Sigmoid colon (tissue), 7 donors: ENCODE measurements around the gene TTLL11. TPM values are rescaled to one million over a fixed set of nuclear protein-coding genes. Genes with fewer than 3 reads are reported as not detected.

Source experiments
- DNase-seq: peaks from one replicate; pipeline ENCODE4 v3.0.0-alpha.2; 2019
- H3K27ac ChIP-seq, 4 donors: fragments of 200-600 bp; sonication (generic); one replicate each; pipeline ENCODE4 v1.5.1; 2016 to 2019; ENCODE audit warnings: mild to moderate bottlenecking in 1 of 4
- H3K27me3 ChIP-seq, 3 donors: fragments of 200-600 bp; sonication (generic); one replicate each; pipeline ENCODE4 v1.5.1; 2019; ENCODE audit warnings: mild to moderate bottlenecking in 1 of 3
- H3K36me3 ChIP-seq, 4 donors: fragments of 200-600 bp; sonication (generic); one replicate each; pipeline ENCODE4 v1.5.1; 2016 to 2019
- H3K4me1 ChIP-seq, 4 donors: fragments of 200-600 bp; sonication (generic); one replicate each; pipeline ENCODE4 v1.5.1; 2017 to 2019
- H3K4me3 ChIP-seq, 4 donors: fragments of 200-600 bp; sonication (generic); one replicate each; pipeline ENCODE4 v1.5.1; 2017 to 2019; ENCODE audit warnings: mild to moderate bottlenecking in 2 of 4, moderate library complexity in 1 of 4
- H3K9me3 ChIP-seq, 4 donors: fragments of 200-600 bp in 3 of 4; sonication (generic) in 3 of 4; one replicate each; pipeline versions ENCODE4 v1.5.1 to v1.6.1; 2013 to 2019
- CTCF ChIP-seq, 4 experiments: fragments of 450-650 bp in 3 of 4; fragments of 200-600 bp in 1 of 4; IDR thresholded peaks; one replicate each; pipeline ENCODE4 v1.5.1; 2016 to 2019; ENCODE audit warnings: antibody characterized with exemption in 4 of 4, mild to moderate bottlenecking in 3 of 4, moderate library complexity in 2 of 4
- EP300 ChIP-seq, 4 donors: sonication (generic); formaldehyde crosslinking; IDR thresholded peaks; one replicate each; pipeline ENCODE4 v1.6.1; 2017; ENCODE audit warnings: antibody characterized with exemption in 4 of 4
- POLR2A ChIP-seq, 2 donors: fragments of 450-650 bp; IDR thresholded peaks; one replicate each; pipeline ENCODE4 v1.6.1; 2016; ENCODE audit warnings: antibody characterized with exemption in 2 of 2, mild to moderate bottlenecking in 2 of 2, moderate library complexity in 2 of 2
- POLR2AphosphoS5 ChIP-seq, 4 donors: sonication (generic); formaldehyde crosslinking; IDR thresholded peaks; one replicate each; pipeline ENCODE4 v1.6.1; 2017; ENCODE audit warnings: antibody characterized with exemption in 4 of 4
- WGBS, 2 donors: extraction: QIAGEN DNeasy Blood & Tissue Kit; methylation state at CpG; one replicate each; pipeline ENCODE4 v1.1.7; 2013; 5-methylcytosine and 5-hydroxymethylcytosine counted together
- intact Hi-C: fragments of 100-400 bp; cut with DNase I; formaldehyde crosslinking; loops from one replicate; pipeline ENCODE4 v1.15.1; 2023
- polyA plus RNA-seq, 3 donors: library from polyadenylated mRNA; stranded (reverse); fragments of 200-250 nt; gene quantifications; one replicate each; pipeline ENCODE4 v1.2.3, GENCODE V29; 2013
- total RNA-seq, 4 donors: library from RNA; depleted of rRNA; stranded (reverse); fragments of >200 nt; gene quantifications; one replicate each; pipeline ENCODE4 v1.1.0, GENCODE V29; 2016
- donor health status: healthy with polysubstance abuse.
- donor health status: Bipolar disorder and iron deficiency.
- donor health status: healthy.

The TTLL11 gene
- total and polyA plus RNA-seq, 7 donors: 4.2 to 40.7 (median 27.6) TPM

- WGBS, 2 donors: 39 to 47% methylated on average over 5 of the region's 5 CpGs
- TF ChIP-seq POLR2A (IDR thresholded peaks at IDR 0.05): no peak
- TF ChIP-seq EP300 (IDR thresholded peaks at IDR 0.05): no peak
- TF ChIP-seq POLR2AphosphoS5 (IDR thresholded peaks at IDR 0.05): no peak
- TF ChIP-seq CTCF (IDR thresholded peaks at IDR 0.05): no peak
- no peaks in the 10 kb centered on the region for H3K4me1 ChIP-seq
- no peak overlapping the region for H3K27ac ChIP-seq
- no peaks in the 10 kb centered on the region for H3K27me3 ChIP-seq
- no peaks in the 10 kb centered on the region for H3K36me3 ChIP-seq
- H3K9me3 ChIP-seq: no peaks in the 10 kb centered on the region
- H3K4me3 ChIP-seq: no peak overlapping the region
- intact Hi-C loops: no loop called here
- no peak for DNase-seq
Observed at GRCh38 chr9:122113574-122113973, 20.5 kb upstream of the TTLL11 start.

- Histone ChIP-seq H3K36me3 (no peaks in the 10 kb centered on the region), H3K4me3 (no peak overlapping the region), H3K9me3 (no peaks in the 10 kb centered on the region), H3K27ac (no peak overlapping the region), H3K27me3 (no peaks in the 10 kb centered on the region), H3K4me1 (peaks cover 0 to 13% (median 10%) of the 10 kb centered on the region in 4 donors)
- intact Hi-C loops: no loop called here
- TF ChIP-seq EP300 (IDR thresholded peaks at IDR 0.05): no peak
- 52 to 73% methylated on average over 6 of the region's 6 CpGs for WGBS, 2 donors
- no peak for DNase-seq
Observed at GRCh38 chr9:122112238-122112637, 19.1 kb upstream of the TTLL11 start.

GRCh38 chr9:122111413-122112085 is 18.4 kb upstream of the TTLL11 start:
- Histone ChIP-seq H3K27me3 (no peaks in the 10 kb centered on the region), H3K4me3 (no peak overlapping the region), H3K36me3 (no peaks in the 10 kb centered on the region), H3K9me3 (no peaks in the 10 kb centered on the region), H3K27ac (no peak overlapping the region), H3K4me1 (peaks cover 0 to 20% (median 17%) of the 10 kb centered on the region in 4 donors)
- DNase-seq: no peak
- intact Hi-C loops: no loop called here
- TF ChIP-seq EP300 (IDR thresholded peaks at IDR 0.05) (no peak), CTCF (IDR thresholded peaks at IDR 0.05) (no peak), POLR2AphosphoS5 (IDR thresholded peaks at IDR 0.05) (no peak)
- 86 to 87% methylated on average over 9 of the region's 9 CpGs for WGBS, 2 donors

- intact Hi-C loops: no loop called here
- no peak overlapping the region for H3K4me3 ChIP-seq
- DNase-seq: no peak
- 92% methylated on average over 7 of the region's 7 CpGs for WGBS, 2 donors
- H3K27me3 ChIP-seq: no peaks in the 10 kb centered on the region
- H3K27ac ChIP-seq: no peak overlapping the region
- H3K9me3 ChIP-seq: no peaks in the 10 kb centered on the region
- peaks cover 0 to 25% (median 23%) of the 10 kb centered on the region in 4 donors for H3K4me1 ChIP-seq
- TF ChIP-seq POLR2A (IDR thresholded peaks at IDR 0.05): no peak
- TF ChIP-seq CTCF (IDR thresholded peaks at IDR 0.05): no peak
- no peak for TF ChIP-seq EP300 (IDR thresholded peaks at IDR 0.05)
- no peak for TF ChIP-seq POLR2AphosphoS5 (IDR thresholded peaks at IDR 0.05)
- H3K36me3 ChIP-seq: no peaks in the 10 kb centered on the region
Observed at GRCh38 chr9:122110100-122110833, 17.2 kb upstream of the TTLL11 start.

- intact Hi-C loops: no loop called here
- Histone ChIP-seq H3K27ac (peak overlapping the region in 1 of 4 donors; percentile 84), H3K9me3 (no peaks in the 10 kb centered on the region), H3K36me3 (no peaks in the 10 kb centered on the region), H3K4me3 (no peak overlapping the region), H3K27me3 (no peaks in the 10 kb centered on the region), H3K4me1 (peaks cover 0 to 25% (median 23%) of the 10 kb centered on the region in 4 donors)
- DNase-seq: no peak
- WGBS, 2 donors: 80 to 84% methylated on average over 3 of the region's 3 CpGs
- TF ChIP-seq EP300 (IDR thresholded peaks at IDR 0.05) (no peak), POLR2A (IDR thresholded peaks at IDR 0.05) (no peak), POLR2AphosphoS5 (IDR thresholded peaks at IDR 0.05) (no peak), CTCF (IDR thresholded peaks at IDR 0.05) (no peak)
Observed at GRCh38 chr9:122109035-122109813, 16.1 kb upstream of the TTLL11 start.
